ENCODE measurements around the gene HOXA1.

DNA sequence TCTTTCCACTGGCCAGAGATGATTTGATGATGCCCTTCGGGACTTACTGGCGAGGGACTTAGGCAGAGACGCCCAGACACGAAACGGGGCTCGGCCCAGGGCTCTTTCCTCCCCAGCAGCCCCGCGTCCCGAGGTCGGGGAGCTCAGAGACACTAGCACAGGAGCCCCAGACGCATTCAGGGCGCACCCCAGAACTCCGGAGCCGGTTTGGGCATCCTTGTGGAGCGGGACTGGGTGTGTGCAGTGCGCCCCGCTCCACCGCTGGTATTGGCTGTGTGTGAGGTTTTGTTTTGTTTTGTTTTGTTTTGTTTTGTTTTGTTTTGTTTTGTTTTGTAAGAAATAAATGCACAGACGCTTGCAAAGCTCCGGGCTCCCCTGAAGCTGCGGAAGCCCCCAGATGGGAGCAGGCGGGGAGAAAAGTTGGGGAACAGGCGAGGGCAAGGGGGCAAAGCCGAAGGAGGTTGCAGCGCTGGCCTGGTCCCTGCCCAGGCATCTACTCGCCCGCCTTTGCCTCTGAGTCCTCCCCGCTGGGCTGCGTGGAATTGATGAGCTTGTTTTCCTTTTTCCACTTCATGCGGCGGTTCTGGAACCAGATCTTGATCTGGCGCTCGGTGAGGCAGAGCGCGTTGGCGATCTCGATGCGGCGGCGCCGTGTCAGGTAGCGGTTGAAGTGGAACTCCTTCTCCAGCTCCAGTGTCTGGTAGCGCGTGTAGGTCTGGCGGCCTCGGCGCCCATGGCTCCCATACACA is 49.5 kb upstream of the HOXA1 start:
- TF ChIP-seq CTCF (IDR thresholded peaks at IDR 0.05 in 4 of 5, conservative IDR thresholded peaks at IDR 0.05 in 1 of 5) (no peak), POLR2A (IDR thresholded peaks at IDR 0.05) (no peak)

Data from gastrocnemius medialis (tissue), 4 donors.